GM18907 (cell line): ENCODE data around the gene IL24.
"Not testable (repeated sequence)": the region's sequence is repeated elsewhere in the genome, so short reads cannot be mapped to it uniquely, and the experiment has no call there.

Source experiments
- ATAC-seq: cut with Tn5 transposase; IDR thresholded peaks from one replicate; pipeline ENCODE4 v1.9.1; 2021; ENCODE audit warnings: mild to moderate bottlenecking, moderate library complexity; ENCODE audit not compliant: unreplicated experiment

Gene IL24

DNA sequence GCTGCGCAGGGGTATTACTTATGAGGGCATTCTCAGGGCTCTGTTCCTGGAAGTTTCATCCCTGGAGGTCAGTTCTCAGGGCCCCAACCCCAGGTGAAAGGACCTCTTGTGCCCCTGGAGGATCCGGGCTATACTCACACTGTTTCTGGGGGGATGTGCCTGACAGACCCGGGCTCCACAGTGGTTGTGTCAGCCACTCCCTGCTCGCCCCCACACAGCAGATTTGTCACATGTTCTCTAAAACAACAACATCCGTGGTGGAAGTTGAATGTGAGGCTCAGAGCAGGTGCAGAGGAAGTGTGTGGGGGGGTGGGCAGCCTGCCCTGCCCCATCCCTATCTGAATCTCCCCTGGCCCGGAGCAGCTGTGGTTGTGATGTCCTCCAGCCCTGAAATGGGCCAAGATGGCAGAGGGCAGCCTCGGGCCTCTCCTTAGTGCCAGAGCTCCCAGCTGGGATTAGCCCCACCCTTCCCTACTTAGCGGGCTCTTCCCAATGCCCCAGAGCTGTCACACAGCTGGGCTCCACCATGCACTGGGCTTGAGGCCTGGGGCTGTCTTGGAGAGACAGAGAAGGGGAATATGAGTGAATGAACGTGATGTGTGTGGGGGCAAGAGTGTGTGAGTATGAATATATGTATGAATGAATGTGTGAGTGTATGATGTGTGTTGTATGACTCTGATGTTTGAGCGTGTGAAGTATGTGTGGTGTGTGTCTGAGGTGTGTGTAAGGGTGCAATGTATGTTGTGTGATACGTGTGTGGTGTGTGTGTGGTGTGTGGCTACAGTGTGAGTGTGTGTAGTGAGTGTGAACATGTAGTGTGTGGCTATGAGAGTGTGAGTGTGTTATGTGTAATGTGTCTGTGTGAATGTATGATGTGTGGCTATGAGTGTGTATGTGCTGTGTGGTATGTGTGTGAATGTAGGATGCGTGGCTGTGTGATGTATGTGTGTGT lies 26.0 kb downstream of the IL24 start:
- peak; percentile 57 for ATAC-seq

DNA sequence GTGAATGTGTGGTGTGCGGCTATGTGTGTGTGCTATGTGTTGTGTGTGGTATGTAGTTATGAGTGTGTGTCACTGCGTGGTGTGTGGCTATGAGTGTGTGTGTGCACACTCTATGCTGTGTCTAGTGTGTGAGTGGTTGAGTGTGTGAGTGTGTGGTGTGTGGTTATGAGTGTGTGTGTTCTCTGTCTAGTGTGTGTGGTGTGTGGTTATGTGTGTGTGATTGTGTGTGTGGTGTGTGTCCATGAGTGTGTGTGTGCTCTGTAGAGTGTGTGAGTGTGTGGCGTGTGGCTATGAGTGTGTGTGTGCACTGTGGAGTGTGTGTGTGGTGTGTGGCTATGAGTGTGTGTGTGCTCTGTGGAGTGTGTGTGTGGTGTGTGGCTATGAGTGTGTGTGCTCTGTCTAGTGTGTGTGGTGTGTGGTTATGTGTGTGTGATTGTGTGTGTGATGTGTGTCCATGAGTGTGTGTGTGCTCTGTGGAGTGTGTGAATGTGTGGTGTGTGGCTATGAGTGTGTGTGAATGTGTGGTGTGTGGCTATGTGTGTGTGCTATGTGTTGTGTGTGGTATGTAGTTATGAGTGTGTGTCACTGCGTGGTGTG lies 26.8 kb downstream of the IL24 start:
- not testable (repeated sequence) for ATAC-seq

DNA sequence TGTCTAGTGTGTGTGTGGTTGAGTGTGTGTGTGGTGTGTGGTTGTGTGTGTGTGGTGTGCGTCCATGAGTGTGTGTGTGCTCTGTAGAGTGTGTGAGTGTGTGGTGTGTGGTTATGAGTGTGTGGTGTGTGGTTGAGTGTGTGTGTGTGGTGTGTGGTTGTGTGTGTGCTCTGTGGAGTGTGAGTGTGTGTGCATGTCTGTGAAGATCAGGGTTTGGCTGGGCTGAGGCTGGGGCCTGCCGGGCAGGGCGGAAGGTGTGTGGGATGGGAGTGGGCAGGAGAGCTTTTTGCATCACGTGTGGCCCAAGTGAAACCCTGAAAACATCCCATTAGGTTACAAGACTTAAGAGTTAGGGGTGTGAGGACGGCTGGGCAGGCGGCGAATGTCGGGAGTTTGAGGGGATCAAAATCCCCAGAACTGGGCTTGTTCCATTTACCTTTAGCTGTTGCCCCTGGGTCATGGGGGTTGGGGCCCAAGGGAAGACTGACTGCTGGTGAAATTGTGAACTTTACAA lies 27.4 kb downstream of the IL24 start:
- peak; percentile 20 for ATAC-seq

DNA sequence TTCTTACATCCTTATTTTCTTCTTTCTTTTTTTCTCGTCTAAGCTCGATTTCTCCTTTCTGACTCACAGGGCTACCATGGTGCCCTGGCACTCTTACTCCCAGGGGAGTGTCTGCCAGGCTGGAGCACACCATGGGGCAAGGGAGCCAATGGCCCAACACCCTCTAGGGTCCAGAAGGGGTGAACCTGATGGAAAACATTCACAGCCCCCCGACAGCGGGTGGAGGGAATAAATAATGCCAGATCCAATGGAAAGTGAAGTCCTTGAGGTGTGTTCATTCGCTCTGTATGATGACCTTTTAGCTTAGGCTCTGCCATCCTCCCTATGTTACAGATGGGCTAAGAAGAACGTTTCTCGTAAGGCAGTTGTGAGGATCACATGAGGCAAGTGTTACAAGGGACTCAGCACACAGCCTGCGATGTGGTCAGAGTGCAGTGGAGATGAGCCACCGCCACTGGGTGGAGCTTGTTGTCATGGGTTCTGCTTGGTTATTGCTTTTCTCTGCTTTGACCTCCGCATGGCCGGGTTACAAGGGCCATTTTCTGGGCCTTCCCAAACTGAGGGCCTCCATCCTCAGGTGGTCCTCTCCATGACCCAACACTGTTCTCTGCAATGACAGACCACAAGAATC lies 28.0 kb downstream of the IL24 start:
- peak; percentile 52 for ATAC-seq

DNA sequence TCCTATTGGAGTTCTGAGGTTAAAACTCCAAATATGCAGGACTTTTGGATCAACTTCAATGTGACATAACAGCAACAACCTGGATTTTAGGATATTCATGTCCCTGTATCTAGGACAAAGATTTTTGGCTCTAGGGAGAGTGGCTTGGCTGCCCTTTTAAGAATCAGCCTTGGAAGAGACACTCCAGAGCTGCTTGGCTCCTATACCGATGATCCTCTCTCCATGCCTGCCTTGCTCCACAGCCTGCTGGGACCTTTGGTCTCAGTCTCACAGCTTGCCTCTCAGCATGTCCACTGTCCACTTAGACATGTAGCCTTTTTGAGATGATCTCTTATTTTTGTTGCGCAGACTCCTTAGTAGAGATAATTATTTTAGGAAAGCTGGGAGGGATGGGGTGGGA lies 29.0 kb downstream of the IL24 start:
- no peak for ATAC-seq

DNA sequence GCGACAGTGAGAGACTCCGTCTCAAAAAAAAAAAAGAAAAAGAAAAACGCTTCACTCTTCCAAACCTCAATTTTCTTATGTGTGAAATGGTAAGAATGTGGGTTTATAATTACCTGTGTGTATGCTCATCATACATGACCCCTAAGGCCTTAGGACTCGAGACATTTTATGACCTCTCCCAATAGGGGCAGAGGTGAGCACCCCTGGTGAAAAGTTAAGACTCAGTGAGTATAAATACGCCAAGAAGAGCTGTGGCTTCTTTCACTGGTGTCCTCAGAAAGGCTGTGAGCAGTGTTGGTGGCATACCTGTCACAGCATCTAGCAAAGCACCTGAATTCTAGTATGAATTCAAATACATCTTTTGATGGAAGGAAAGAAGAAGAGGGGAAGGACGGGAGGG lies 32.3 kb downstream of the IL24 start:
- ATAC-seq = no peak

DNA sequence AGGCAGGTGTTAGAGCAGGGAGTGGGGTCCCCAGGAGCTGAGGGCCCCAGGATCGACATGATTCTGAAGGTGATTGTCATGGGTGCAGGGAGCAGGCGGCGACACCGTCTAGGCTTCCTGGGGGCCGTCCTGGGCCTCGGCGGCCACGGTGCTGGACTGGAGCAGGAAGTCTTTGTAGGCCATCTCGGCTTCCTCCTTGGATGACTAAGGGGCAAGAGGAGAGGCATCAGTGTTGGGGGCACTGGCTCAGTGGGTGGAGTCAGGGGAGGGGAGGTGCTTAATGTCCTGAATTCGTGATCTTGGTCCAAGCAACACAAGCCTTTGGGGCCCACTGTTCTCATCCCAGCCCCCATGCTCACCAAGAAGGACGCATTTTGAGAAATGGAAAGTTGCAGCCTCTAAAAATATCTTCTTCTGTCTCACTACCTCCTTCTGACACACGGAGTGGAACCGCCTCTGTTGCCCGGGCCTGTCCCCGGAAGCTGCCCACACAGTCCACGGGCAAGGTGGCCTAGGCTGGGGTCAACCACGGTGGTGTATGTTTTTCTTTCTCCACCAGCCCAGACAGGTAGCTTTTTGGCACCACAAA lies 33.1 kb downstream of the IL24 start:
- peak; percentile 74 for ATAC-seq

DNA sequence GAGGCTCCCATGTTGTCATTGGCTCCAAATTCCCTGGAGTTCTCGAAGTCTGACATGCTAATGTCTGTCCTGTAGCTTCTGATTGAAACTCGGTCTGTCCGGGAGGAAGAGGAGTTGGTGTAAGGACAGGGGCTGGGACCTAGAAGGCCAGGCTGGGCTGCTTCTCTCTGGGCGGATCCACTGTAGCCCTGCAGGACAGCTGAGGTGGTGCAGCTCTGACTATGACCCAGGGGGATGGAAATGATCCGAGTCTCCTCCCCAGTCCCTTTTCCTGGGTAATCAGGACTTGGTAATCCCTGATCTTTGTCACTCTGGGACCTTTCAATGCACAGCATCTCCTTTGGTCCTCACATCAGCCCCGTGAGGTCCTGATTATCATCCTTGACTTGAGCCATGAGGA lies 34.5 kb downstream of the IL24 start:
- no peak for ATAC-seq

DNA sequence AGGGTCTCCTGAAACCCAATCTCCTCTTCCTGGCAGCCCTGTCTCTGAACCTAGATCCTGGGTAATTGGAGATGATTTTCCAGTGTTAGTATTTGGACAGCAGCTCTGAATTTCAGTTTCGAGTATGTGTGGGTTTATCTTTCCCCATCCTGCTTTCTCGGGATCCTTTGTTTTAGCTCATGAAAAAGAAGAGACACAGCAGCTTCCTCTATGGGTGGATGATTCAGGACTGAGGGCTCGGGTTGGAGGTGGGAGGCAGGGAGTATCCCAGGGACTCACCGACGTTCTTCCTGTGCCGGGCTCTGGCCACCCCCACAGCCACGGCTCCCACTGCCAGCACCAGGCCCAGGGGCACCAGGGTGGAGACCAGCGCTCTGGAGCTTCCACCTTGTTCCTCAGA lies 34.9 kb downstream of the IL24 start:
- no peak for ATAC-seq

DNA sequence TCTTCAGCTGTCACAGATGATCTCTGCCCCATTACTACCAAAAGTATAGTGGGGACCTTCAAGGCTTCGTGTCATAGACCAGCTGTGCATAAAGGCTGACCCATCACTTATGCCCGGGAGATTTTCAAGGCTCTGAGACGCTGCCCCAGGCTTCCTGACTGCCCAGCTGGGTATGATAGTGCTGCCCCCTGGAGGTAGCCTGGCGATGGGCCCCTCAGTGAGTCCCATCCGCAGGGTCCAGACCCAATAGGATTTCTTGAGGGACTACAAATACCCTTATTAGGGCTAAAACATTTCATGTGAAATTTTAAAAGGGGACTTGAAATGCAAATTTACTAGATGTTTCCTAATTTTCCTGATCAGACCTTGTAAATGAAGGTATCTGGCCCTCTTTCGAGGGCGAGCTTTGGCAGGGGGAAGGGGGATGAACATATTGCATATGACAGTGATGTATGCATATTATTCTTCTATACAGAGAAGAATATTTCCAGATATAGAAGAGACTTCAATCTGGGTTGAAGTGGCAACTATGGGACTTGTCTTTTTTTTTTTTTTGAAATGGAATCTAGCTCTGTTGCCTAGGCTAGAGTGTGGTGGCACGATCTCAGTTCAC lies 36.2 kb downstream of the IL24 start:
- no peak for ATAC-seq

DNA sequence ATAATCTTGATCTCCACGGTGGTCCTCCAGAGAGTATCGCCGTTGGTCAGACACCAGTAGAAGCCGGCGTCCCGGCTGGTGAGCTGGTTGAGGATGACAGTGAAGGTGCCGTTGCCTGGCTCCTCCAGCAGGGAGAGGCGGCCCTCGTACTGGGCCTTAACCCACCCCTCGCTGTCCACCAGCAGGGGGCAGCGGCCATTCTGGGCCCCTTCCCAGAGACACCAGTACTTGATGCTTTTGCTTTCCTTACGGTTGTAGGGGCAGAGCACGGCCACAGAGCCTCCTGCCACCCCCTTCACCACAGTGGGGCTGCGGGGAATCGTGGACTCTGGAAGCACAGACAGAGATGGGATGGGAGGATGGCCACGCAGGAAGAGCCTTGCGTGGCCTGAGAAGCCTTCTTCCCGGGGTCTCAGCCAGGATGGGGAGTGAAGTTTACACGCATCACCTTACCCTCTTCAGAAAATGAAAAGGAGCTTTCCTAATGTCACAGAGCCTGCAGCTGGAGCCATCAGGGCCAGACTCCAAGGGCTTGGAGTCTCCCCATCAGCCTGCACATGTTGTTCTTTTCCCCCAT lies 38.3 kb downstream of the IL24 start:
- no peak for ATAC-seq

DNA sequence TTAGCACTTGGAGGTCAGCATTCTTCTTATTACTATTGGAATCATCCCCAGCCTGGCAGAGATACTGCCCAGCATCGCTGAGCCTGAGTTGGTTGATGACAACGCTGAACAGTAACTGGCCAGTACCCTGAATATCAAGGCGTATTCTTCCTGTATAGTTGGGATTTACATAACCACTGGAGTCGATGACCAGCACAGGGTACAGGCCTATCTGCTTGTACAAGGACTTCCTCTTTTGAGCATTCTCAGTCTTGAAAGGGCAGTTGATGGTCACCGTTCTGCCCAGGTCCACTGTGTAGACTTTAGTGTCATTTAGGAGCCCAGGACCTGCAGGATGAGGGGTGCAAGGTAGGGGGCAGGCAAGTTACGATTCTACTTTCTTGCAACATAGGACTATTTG lies 40.2 kb downstream of the IL24 start:
- ATAC-seq = no peak

DNA sequence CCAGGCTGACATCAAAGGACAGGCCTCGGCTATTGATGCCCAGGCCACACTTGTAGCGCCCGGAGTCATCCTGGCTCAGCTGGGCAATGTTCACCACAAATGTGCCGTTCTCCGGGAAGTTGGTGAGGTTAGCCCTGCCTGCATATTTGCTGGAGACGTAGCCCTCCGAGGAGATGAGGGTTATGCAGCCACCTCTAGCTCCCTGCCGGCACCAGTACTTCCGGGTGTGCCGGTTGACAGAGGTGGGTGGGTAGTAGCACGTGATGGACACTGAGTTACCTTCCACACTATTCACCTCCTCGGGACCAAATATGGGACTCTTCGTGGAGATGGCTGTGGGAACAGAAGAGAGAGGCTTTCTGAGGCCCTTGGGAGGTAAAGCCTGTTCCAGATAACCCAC lies 41.9 kb downstream of the IL24 start:
- no peak for ATAC-seq

DNA sequence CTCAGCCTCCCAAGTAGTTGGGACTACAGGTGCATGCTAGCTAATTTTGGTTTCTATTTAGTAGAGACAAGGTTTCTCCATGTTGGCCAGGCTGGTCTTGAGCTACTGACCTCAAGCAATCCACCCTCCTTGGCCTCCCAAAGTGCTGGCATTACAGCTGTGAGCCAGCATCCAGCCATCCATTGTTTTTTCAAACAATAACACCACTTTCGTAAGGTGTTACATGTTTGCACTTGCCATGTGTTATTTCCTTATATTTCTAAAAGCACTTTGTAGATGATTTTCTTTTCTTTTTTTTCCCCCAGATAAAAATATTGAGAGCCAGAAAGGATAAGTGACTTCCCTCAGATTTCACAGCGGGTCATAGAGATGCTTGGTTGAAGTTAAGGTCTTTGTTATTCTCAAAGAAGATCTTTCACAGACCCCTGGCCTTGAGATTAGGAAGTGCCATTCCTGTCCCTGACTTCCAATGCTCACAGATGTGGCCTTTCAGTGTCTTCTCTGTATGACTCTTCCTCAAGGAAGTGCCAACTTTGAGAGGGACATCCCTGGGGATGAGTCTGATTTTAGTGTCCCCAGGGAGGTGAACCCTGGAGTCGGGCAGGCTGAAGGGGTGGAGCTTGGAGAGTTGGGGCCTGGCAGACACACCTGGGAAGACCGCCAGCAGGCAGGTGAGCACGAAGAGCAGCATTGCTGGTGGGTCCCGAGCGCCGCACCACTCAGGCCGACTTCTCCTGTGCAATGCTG lies 42.8 kb downstream of the IL24 start:
- no peak for ATAC-seq

DNA sequence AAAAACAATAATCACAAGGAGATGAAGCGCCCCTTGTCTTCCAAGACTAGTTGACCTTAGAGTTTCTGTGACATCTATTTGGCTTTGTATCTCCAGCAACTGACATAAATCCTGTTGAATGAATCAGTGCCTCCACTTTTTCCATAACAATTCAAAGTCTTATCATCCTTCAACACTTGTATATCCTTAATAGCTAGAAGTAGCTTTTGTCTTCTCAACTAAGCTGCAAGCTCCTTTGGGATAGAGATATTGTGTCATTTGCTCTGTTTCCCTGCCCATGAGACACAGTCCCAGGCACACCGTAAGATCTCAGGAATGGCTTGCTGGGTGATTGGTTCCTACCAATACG lies 43.3 kb downstream of the IL24 start:
- no peak for ATAC-seq

DNA sequence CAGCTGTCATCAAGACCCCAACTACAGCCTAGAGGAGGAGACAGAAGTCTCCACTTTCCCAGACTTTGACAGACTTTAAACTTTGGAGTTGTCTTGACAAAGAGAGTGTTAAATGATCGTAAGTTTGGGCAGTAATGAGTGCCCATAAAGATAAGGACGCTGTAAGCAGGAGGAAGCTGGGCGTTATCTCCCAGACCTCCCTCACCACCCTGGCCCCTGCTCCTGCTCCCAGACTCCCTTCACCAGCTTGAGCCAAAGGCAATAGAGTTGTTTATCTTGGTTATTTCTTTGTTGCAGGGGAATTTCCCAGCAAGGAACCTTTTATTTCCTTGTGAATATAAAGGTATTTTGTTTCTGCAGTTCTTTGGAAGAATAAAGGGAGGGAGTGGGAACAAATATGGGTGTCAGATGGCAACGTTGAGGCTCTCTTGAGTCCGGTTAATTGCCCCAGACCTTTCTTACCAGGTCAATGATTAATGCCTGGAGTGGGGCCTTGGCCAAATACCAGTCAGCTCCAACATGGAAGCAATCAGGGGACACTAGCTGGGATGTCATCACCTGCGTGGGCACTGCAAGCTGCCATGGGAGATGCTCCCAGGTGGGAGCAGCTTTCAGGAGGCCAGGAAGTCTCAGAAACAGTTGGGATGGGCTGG lies 44.6 kb downstream of the IL24 start:
- no peak for ATAC-seq

DNA sequence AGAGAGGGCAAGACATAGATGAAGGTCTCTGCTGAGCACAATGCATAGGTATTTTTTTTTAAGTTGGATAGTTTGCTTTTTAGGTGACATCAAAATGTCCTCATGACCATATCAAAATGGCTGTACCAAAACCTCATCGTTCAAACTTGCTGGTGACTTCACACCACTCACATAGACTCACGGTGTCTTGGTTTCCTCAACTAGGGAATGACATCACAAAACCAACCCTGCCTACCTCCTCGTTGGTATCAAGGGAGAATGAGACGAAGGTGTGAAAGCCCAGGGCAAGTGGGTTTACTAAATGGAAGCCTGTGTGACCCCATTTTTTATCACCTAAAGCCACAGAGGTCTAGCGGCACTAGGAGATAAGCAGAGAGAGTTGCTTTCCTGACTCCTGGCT lies 47.5 kb downstream of the IL24 start:
- ATAC-seq = no peak

DNA sequence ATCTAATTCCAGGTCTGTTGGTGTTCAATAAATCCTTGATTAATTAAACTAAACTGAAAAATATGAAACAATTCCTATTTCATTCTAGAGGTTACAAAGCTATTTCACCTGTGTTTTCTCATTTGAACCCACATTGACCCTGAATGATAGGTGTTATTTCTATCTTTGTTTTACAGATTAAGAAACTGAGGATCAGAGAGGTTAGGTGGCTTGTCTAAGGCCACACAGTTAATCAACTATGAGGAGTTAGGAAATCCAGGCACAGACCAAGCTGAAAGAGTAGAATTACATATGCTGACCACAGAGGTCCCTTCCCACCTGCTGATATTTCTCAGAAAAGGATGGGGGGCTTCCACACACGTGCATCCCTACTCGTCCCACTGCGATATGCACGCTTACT lies 48.5 kb downstream of the IL24 start:
- ATAC-seq = no peak

DNA sequence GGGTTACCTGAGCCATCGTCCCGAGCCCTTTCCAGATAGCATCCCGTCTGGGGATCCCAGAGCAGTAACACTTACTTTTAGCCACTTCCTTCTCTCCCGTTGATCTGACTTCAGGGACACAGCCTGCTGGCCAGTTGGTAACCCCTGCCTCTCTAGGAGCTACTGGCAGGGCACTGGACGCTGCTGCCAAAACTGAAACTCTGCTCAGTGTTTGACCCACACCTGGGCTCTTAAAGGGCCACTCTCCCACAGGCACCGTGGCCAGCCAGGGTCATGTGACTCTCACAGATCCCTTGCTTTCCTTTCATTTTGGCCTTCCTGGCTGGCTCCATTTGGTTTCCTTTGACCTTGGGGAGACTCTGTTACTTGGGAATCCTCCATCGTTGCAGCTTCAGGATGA lies 49.0 kb downstream of the IL24 start, which contains the start of gene PIGR:
Gene PIGR (minus strand): TSS at position 206 of the 400 bp plus-strand sequence. CDS start 5,935 bp downstream, outside the sequence.
- ATAC-seq = no peak
